NCI-H2081 treated with DMSO at 0.1 percent for 48 hours (cell line): Measurements from ENCODE around the gene MRI1.
A peak's percentile ranks its signal among the peaks of the same experiment; 100 is the strongest.
"Not testable (repeated sequence)": the region's sequence is repeated elsewhere in the genome, so short reads cannot be mapped to it uniquely, and the experiment has no call there.

ENCODE experiments used
- DNase-seq: peaks from one replicate; lab custom pipeline; 2025; lab: John Stamatoyannopoulos, UW

Gene MRI1

DNA sequence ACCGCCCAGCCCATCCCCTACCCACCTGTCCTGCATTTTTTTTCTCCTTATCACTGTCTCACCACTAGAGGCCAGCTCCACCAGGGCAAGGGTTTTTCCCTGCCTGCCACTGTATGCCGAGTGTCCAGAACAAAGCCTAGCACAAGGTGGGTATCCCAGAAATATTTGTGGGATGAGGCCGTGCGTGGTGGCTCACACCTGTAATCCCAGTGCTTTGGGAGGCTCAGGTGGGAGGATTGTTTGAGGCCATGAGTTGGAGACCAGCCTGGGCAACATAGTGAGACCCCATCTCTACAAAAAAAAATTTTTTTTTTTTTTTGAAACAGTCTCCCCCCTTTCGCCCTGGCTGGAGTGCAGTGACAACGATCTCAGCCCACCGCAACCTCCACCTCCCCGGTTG, 2.9 kb upstream of the MRI1 start:
- DNase-seq = no peak

GRCh38 chr19:13762635-13763235, 1.6 kb upstream of the MRI1 start:
- DNase-seq = no peak

- no peak for DNase-seq
These were observed 1.1 kb upstream of the MRI1 start for GRCh38 chr19:13763265-13763664.

DNA sequence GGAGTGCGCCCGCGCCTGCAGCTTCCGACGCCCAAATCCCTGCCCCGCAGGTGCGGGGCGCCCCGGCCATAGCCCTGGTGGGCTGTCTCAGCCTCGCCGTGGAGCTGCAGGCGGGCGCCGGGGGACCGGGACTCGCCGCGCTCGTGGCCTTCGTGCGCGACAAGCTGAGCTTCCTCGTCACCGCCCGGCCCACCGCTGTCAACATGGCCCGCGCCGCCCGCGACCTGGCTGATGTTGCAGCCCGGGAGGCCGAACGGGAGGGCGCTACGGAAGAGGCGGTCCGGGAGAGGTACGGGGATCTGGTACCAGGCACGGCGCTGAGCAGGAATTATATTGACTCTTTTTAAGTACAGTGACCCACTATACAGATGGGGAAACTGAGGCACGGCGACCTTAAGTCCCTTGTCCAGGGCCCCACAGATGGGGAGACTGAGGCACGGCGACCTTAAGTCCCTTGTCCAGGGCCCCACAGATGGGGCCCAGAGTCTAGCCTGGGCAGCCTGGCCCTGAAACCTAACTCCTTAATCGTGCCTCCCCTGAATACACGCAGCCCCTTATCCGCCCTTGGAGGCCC, 586 bp downstream of the MRI1 start:
- DNase-seq = no peak

DNA sequence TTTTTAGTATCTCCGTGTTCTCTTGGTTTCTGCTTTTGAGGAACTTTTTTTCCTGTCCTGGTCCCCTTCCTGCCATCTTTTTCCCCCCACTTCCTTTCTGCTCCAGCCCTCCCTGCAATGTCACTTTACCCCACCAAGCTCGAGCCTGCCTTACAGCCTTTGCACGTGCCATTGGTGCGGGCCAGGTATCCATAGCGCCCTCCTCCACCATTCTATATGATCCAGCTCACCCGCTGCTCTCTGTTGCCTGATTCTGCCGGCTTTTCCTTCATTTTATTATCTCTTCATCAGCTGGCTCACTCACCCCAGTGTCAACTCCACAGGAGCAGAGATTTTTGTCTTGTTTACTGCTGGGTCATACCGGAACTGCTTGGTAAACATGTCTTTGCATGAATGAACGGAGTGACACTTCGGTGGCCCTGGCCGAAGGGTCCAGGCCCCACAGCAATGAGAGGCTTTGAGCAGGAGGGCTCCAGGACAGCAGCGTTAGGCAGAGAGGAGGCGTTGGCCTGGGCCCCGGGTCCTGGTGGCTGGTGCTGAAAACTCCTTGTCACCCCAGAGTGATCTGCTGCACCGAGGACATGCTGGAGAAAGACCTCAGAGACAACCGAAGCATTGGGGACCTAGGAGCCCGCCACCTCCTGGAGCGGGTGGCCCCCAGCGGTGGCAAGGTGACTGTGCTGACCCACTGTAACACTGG, 1.2 kb downstream of the MRI1 start:
- no peak for DNase-seq

DNA sequence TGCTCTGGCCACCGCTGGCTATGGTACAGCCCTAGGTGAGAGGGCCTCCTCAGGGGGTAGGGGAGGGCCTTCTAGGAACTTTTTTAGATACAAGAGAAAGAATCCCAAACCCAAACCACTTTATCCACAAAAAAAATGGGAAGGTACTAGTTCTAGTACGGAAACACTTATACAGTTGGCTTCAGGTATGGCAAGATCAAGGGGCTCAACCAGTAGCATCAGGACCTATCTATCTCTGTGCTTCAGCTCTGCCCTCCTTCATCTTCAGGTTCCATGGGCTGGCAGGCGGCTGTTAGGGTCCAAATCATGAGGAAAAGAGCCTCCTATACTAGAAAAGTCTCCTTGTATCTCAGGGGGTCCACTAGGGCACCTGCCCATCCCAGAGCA, 1.8 kb downstream of the MRI1 start:
- DNase-seq = no peak

- no peak for DNase-seq
These were observed 4.2 kb downstream of the MRI1 start for GRCh38 chr19:13768510-13768909.

- DNase-seq = no peak
These were observed 5.8 kb downstream of the MRI1 start for GRCh38 chr19:13770013-13770635.

- DNase-seq = peak; percentile 50
These were observed 10.2 kb downstream of the MRI1 start, which contains the start of gene C19orf53 for GRCh38 chr19:13774217-13775191. Gene C19orf53 (plus strand): TSS chr19:13774456. CDS start chr19:13774478, 22 bp downstream.

GRCh38 chr19:13778398-13778797, 14.1 kb downstream of the MRI1 start:
- no peak for DNase-seq

DNA sequence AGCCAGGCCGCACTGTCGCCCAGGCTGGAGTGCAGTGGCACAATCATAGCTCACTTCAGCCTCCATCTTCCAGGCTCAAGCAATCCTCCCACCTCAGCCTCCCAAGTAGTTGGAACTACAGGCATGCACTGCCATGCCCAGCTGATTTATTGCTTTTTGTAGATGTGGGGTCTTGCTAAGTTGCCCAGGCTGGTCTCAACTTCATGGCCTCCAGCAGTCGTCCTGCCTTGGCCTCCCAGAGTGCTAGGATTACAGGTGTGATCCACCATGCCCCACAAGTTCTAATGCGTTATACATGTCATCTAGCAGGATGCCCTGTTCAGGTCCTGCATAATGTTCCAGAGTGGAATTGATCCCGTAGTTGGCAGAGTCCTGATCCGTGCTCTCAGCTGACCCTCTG, 14.5 kb downstream of the MRI1 start:
- no peak for DNase-seq

DNA sequence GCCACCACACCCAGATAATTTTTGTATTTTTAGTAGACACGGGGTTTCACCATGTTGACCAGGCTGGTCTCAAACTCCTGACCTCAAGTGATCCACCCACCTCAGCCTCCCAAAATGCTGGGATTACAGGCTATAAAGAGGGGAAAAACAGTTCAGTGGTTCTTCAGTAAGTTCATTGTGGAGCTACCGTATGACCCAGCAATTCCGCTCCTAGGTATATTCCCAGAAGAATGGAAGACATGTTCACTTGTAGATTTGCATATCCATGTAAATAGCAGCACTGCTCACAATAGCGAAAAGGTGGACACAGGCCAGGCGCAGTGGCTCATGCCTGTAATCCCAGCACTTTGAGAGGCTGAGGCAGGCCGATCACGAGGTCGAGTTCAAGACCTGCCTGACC, 15.5 kb downstream of the MRI1 start:
- DNase-seq = not testable (repeated sequence)

DNA sequence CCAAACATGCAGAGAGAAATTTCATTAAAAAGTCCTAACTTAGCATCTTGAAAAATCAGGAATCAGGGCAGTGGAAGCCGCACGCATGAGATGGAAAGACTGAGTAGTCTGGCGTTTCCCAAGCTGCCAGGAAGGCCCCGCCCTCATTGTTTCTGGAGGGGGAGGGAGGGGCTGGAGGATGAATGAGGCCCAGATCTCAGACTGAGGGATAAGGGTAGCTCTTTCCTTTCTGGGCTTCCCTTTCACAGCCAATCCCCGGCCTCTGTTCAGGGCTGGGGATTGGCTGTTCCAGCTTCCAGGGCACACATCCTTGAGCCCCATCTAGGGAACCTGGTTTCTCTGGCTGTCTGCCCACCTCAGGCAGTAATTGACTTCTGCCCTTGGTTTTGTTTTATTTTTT, 17.2 kb downstream of the MRI1 start:
- DNase-seq = no peak

GRCh38 chr19:13782537-13782936, 18.2 kb downstream of the MRI1 start:
- DNase-seq = no peak

GRCh38 chr19:13783565-13784500, 19.5 kb downstream of the MRI1 start:
- no peak for DNase-seq

GRCh38 chr19:13784731-13785452, 20.6 kb downstream of the MRI1 start:
- no peak for DNase-seq

DNA sequence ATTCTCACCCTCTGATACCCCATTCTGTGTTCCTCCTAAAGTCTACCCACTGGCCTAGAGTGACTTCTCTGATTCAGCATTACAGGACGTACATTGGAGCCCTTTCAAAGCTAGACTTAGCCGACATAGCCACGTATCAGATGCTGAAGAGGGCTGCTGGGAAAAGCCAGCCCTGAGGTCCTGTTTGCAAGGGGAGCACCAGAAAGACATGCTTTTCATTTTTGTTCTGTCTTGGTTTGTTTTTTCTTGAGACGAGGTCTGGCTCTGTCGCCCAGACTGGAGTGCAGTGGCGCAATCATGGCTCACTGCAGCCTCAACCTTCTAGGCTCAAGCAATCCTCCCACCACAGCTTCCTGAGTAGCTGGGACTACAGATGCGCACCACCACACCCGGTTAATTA, 24.7 kb downstream of the MRI1 start:
- DNase-seq = no peak

DNA sequence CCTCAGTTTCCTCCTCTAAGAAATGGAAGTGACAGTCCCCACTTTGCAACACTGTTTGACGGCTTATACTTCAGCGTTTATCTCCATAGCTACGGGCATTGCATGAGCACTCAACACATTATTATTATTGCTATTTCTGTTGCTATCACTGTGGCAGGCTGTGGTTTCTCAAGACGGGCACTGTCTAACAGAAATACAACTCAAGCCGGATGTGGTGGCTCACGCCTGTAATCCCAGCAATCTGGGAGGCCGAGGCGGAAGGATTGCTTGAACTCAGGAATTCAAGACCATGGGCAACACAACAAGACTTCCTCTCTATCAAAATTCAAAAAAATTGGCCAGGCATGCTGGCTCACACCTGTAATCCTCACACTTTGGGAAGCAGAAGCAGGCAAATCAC, 26.0 kb downstream of the MRI1 start:
- no peak for DNase-seq

GRCh38 chr19:13793317-13793716, 29.0 kb downstream of the MRI1 start:
- DNase-seq = not testable (repeated sequence)

DNA sequence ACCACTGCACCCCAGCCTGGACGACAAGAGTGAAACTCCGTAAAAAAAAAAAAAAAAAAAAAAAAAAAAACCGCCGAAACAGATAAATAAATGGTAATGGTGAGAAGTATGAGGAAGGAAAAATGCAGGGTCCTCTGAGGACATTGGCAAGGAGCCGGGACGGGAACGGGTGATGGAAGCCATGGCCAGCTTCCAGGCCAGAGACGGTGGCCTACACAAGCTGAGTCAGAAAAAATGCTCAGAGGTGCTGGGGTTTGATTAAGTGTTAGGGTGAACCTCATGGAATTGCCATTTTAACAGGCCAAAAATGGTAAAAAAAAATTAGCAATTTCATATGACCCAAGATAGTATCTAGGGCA, 30.1 kb downstream of the MRI1 start:
- no peak for DNase-seq
